ENCODE data around the gene MATCAP1. TPM values are rescaled to one million over a fixed set of nuclear protein-coding genes. Genes with fewer than 3 reads are reported as not detected.

MATCAP1 gene
- total and polyA plus RNA-seq, 2 of the 8 experiments (the other 6 are each of a cell fraction or from before 2014, with no cell fraction given): 22.9 to 27.5 TPM

DNA sequence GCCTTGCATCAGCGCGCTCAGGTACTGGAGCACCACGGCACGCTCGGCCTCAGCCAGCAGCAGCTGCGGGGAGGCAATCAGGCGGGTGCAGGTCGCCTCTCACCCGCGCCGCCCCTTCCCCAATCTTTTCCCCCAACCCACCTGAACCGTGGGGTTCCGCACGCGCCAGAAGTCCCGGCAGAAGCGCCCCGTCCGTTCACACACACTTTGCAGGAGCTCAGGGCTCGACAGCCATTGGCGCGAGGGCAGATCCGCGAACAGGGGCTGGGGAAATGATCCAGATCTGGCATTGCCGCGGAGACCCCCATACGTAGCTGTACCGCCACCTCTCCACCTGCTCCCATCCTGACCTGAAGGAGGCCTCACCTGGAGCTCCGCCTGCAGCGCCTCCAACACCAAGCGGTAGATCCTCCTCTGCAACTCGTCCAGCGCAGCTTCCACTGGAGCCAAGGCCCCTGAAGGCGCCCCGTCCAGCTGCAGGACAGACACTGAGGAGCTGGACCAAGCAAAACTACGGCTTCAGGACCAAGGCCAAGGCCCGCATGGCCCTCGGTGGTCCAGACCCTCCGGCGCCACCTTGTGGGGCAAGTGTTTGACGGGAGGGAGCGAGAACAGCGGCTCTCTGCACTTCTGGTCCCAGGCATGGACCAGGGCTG is 1.4 kb upstream of the MATCAP1 start (continued):
- TF ChIP-seq SAP30 (IDR thresholded peaks at IDR 0.05; ENCODE audit: insufficient read depth, insufficient replicate concordance, low read length) (peak; percentile 97), YY1 (IDR thresholded peaks at IDR 0.05; ENCODE audit: low read depth, low read length) (peak; percentile 67), NANOG (IDR thresholded peaks at IDR 0.05; ENCODE audit: insufficient read depth, low read depth, low read length, poor library complexity, severe bottlenecking) (peak; percentile 27), MAFK (IDR thresholded peaks at IDR 0.05; ENCODE audit: low read depth, low read length) (no peak), SUZ12 (IDR thresholded peaks at IDR 0.05; ENCODE audit: low read length) (peak; percentile 59), TBP (IDR thresholded peaks at IDR 0.05; ENCODE audit: low read depth, low read length) (peak; percentile 61; the same call in 1 of the 2 replicates), CREB1 (IDR thresholded peaks at IDR 0.05) (peak; percentile 60; the same call in 1 of the 2 replicates), SIN3A (conservative IDR thresholded peaks at IDR 0.05 in 1 of 2, IDR thresholded peaks at IDR 0.05 in 1 of 2; ENCODE audit: low read depth in 1 of 2, low read length in 2 of 2) (peak; percentile 99 to 100), CTCF (IDR thresholded peaks at IDR 0.05; ENCODE audit: control extremely low read depth in 1 of 3, insufficient read depth in 1 of 3, low read depth in 1 of 3, low read length in 3 of 3) (peak in 2 of 3 experiments; percentile 95 to 96; a peak in 3 of 4 replicates), USF2 (IDR thresholded peaks at IDR 0.05; ENCODE audit: low read length) (no peak), SIX5 (IDR thresholded peaks at IDR 0.05; ENCODE audit: low read depth, low read length) (no peak), GABPA (IDR thresholded peaks at IDR 0.05; ENCODE audit: borderline replicate concordance, insufficient read depth, low read length) (peak; percentile 77; the same call in 1 of the 2 replicates), ZNF274 (IDR thresholded peaks at IDR 0.05; ENCODE audit: borderline replicate concordance, extremely low read depth, low read length) (no peak), RAD21 (IDR thresholded peaks at IDR 0.05 in 1 of 2, conservative IDR thresholded peaks at IDR 0.05 in 1 of 2; ENCODE audit: low read depth in 2 of 2, low read length in 2 of 2) (peak; percentile 74 to 83), TCF12 (IDR thresholded peaks at IDR 0.05; ENCODE audit: low read depth, low read length) (peak; percentile 47; the same call in 1 of the 2 replicates)
- TF ChIP-seq, protein P1, sequence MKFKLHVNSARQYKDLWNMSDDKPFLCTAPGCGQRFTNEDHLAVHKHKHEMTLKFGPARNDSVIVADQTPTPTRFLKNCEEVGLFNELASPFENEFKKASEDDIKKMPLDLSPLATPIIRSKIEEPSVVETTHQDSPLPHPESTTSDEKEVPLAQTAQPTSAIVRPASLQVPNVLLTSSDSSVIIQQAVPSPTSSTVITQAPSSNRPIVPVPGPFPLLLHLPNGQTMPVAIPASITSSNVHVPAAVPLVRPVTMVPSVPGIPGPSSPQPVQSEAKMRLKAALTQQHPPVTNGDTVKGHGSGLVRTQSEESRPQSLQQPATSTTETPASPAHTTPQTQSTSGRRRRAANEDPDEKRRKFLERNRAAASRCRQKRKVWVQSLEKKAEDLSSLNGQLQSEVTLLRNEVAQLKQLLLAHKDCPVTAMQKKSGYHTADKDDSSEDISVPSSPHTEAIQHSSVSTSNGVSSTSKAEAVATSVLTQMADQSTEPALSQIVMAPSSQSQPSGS (IDR thresholded peaks at IDR 0.05; ENCODE audit: low read length): no peak; the same call in 1 of the 2 replicates
- TF ChIP-seq, protein P2, sequence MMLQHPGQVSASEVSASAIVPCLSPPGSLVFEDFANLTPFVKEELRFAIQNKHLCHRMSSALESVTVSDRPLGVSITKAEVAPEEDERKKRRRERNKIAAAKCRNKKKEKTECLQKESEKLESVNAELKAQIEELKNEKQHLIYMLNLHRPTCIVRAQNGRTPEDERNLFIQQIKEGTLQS (IDR thresholded peaks at IDR 0.05; ENCODE audit: insufficient read depth, low read depth, low read length): no peak
